CD4-positive, alpha-beta T cell treated with Interferon gamma for 1 hour (primary cell): Measurements from ENCODE around the gene NOL6.
A peak's percentile ranks its signal among the peaks of the same experiment; 100 is the strongest.
"Not testable (repeated sequence)": the region's sequence is repeated elsewhere in the genome, so short reads cannot be mapped to it uniquely, and the experiment has no call there.

Experiments
- DNase-seq: peaks from one replicate; pipeline ENCODE4 v3.0.0-alpha.2; 2020

Gene NOL6

GRCh38 chr9:33472171-33472880 is 1.4 kb downstream of the NOL6 start:
- DNase-seq, result no peak

DNA sequence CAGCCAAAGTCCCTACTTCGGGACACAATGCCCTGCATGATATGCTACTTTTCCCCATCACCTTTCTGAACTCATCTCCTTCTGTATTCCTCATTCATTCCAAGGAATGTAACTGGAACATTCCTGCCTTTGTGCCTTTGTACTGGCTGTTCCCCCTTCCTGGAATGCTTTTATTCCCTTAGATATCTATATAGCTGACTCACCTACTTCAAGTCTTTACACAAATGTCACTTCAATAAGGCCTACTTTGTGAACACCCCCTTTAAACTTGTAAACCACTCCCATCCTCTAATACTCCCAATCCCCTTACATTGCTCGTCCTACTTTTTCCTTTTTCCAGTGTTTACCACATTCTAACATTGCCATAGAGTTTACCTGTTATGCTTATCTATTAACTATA is 2.4 kb downstream of the NOL6 start:
- DNase-seq, result no peak

DNA sequence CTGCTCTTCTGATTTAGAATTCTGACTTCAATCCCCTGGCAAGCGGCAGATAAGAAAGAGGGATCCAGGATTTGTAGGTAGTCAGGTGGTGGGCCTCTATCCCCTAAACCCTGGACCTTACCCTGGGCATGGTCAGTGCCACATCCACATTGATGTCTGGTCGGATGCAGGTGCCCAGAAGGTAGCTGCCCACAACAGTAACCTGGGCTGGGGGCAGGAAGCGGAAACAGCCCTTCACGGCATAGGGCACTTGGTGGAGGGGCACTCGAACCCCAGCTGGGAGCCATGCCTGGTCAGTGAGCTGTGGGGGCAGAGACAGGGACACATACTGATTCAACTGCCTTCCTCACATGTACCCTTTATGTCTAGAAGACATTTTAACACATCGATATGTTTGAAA is 3.8 kb downstream of the NOL6 start:
- DNase-seq, result no peak

GRCh38 chr9:33468797-33469621 is 4.7 kb downstream of the NOL6 start:
- no peak for DNase-seq

GRCh38 chr9:33468215-33468730 is 5.5 kb downstream of the NOL6 start:
- no peak for DNase-seq

DNA sequence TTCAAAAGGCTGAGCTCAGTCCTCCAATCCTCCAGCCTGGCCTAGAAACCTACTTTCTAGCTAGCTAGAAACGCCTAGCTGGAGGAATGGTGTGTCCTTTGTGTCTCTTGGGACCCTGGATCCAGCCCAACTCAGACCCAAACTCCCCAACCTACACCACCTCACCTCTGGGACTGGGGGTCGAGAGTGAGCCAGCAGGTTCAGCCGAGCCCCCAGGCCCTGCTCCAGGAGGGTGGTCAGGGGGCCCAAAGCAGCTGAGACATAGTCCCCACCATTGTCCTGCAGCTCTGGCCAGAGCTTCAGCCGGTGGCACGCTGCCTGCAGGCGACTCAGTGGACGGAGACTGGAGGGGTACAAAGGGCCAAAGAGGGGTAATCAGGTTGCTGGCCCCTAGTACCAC is 6.2 kb downstream of the NOL6 start:
- no peak for DNase-seq

DNA sequence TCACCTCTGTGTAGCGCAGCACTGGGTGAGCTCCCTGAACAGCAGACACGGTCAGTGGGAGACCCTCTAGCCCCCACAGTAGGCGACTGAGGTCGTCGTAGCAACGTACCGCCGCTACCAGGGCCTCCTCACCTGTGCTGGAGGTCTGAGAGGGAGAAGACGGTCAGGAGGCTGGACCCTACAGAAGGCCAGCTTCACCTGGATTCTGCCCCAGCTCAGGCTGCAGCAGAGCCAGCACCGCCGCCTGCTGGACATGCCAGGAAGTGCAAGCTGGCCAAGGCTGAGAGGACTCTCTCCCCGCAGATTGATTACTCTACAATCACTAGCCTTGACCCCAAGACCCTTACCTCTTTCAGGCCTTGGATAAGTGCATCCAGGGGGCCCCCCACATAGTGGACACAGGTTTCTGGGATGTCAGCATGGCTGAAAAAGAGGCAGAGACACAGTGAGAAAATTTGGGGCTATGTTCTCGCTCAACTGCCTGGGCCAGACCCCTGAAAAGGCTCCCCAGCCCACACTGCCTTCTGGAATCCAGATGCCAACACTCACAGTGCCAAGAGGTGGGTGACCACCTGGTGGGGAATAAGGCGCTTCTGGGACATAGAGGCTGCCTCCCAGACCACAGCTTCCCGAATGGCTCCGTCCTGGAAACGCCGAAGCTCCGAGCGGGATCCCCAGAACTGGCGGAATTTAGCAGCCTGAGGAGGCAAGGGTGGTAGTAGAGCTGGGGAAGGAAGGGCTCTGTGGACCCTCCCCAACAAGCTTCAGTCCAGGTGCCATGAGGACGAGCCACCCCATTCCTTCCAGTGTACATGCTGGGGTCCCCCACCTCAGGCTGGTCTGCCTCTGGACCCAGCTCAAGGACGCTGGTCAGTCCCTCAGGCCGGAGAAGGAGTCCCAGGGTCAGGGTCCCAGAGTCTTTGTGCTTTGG is 6.9 kb downstream of the NOL6 start:
- DNase-seq, result peak; percentile 56

DNA sequence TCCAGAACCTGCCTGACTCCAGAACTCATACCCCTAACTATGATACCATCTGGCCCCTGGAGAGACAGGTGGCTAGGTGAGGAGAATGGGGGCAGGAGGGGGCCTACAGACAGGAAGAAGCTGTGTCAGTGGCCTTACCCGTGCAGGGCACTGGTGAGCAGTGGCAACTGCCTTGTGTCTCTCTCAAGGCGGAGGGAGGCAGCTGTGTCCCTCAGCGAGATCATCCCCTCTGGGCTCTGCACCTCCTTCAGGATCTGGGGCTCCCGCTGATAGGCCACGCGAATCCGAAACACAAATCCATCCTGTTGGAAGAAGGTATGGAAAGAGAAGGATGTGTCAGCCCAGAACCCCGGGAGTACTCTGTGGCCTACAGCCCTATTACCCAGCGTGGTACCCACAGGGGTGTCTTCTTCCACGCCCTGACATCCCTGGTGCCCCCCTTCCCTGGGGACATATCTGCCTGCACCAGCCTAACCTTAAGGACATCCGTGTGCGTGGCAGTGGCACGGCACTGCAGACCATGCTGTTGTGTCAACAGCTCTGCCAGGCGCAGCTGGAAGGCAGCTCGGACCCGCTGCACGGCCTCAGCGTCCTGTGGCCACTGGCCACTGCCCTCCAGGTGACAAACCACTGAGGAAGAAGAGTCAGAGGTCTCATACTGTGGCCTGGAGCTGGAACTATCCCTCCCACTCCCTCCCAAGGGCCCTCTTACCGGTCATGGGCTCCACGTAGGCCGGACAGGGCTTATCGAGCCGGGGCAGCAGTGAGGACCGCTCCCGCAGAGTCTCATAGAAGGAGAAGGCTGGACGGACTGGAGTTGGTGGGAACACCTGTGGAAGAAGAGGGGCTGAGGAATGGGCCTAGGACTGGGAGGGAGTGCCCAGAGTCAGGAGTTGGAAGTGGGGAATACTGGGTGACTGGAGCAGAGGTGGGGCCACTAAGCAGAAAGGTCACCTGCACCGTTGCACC is 7.8 kb downstream of the NOL6 start:
- no peak for DNase-seq

DNA sequence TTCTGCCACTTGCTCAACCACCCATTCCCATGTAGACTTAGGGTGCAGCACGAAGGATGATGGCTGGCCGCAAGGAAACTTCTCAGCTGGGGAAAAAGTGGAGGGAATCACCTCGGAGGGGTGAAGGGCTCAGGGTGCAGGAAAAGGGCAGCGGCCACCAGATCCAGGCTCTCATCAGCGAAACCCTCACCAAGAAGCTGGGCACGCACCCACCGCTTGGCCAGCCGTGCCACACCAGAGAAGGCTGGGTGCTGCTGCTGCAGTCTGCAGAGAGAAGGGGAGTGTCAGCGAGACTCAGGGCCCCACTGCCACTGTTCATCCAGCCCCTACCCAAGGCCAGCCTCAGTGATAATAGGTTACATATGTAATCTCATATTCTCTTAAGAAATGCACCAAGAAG is 8.6 kb downstream of the NOL6 start:
- no peak for DNase-seq

- DNase-seq, result no peak
These were observed 9.6 kb downstream of the NOL6 start for GRCh38 chr9:33464045-33464636.

DNA sequence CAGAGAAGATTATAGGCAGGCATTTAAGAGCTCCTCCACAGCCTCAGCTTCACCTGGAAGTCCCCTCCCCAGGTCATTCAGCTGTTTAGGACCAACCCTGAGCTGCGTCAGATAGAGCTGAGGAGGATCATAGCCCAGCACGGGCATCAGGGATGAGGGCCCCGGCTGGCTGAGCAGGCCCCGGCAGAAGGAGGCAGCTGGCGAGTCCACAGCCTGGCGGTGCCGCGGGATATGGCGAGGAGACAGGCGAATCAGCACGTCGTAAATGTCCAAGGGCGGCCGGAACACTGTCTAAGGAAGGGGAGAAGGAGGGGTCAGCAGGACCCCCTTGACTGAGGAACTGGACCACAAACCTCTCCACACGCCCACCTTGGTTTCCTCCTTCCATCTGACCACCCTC is 10.6 kb downstream of the NOL6 start:
- DNase-seq, result no peak

GRCh38 chr9:33461492-33461891 is 12.2 kb downstream of the NOL6 start:
- no peak for DNase-seq

DNA sequence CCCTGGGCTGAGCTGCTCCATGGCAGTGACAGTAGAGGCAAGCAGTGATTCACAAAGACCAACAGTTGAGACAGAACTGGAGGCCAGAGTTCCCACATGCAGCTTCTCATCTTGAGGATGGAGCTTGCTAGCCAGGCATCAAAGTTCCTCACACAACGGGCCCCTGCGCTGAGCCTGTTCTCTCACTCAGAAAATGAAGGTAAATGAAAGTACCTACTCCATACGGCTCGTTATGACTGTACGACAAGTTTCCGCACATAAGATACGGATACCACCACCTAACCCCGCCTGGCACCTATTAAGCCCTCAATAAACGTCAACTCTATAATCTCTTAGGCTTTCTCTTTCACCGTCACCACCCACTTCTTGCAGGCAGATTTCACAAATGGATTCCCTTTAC is 12.9 kb downstream of the NOL6 start:
- DNase-seq, result no peak

- DNase-seq, result no peak
These were observed 14.6 kb downstream of the NOL6 start for GRCh38 chr9:33459115-33459514.

GRCh38 chr9:33458444-33458843 is 15.3 kb downstream of the NOL6 start:
- peak; percentile 57 for DNase-seq

- DNase-seq, result no peak
These were observed 17.8 kb downstream of the NOL6 start for GRCh38 chr9:33455945-33456344.

DNA sequence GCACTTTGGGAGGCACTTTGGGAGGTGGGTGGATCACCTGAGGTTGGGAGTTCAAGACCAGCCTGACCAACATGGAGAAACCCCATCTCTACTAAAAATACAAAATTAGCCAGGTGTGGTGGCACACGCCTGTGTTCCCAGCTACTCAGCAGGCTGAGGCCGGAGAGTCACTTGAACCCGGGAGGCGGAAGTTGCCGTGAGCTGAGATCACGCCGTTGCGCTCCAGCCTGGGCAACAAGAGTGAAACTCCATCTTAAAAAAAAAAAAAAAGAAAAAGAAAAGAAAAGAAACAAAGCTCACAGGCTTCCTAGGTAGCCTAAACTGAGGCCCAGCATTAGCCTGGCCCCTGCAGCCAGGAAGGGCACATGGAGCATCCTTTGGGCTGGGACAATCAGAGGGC is 18.3 kb downstream of the NOL6 start:
- not testable (repeated sequence) for DNase-seq

GRCh38 chr9:33454661-33455026 is 19.1 kb downstream of the NOL6 start:
- DNase-seq, result not testable (repeated sequence)

GRCh38 chr9:33453999-33454660 is 19.6 kb downstream of the NOL6 start:
- DNase-seq, result no peak

DNA sequence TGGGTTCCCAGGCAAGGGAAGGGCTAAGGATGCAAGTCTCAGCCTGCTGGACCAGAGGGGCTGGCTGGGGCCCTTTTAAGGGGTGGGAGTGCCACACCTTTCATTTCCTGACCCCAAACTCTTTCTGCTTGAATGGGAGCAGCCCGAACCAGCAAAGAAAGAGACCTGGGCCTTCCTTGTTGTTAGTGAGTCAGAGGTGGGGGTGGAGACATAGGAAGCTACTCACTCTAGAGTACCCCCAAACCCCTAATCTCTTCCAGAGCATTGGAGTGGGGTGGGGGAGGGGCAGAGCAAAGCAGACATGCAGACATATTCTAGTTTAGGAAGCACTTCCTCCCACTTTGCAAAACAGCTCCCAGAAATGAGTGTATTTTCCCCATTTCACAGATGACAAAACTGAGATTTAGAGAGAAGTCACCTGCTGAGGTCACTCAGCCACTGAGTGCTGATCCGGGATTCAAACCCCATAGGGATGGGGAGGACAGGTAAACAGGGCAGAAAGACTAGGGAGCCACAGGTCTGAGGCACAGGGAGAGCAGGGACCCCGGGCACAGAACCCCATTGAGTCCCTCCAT is 20.4 kb downstream of the NOL6 start:
- no peak for DNase-seq
